Tibial nerve (tissue), 4 donors: ENCODE data around the gene HRAS.

ENCODE experiments used
- CTCF ChIP-seq, 5 experiments: fragments of 200-600 bp in 3 of 5; fragments of 450-650 bp in 2 of 5; sonication (generic) in 3 of 5; IDR thresholded peaks; one replicate each; pipeline ENCODE4 v1.5.1; 2016 to 2019; ENCODE audit warnings: antibody characterized with exemption in 5 of 5, mild to moderate bottlenecking in 3 of 5, moderate library complexity in 2 of 5
- EP300 ChIP-seq, 2 donors: sonication (generic); formaldehyde crosslinking; IDR thresholded peaks; one replicate each; pipeline ENCODE4 v1.6.1; 2017; ENCODE audit warnings: antibody characterized with exemption in 2 of 2, mild to moderate bottlenecking in 1 of 2
- POLR2A ChIP-seq, 2 donors: fragments of 450-650 bp; IDR thresholded peaks; one replicate each; pipeline ENCODE4 v1.6.1; 2017; ENCODE audit warnings: antibody characterized with exemption in 2 of 2, mild to moderate bottlenecking in 2 of 2, moderate library complexity in 2 of 2

- no peak for TF ChIP-seq CTCF (IDR thresholded peaks at IDR 0.05)
- no peak for TF ChIP-seq POLR2A (IDR thresholded peaks at IDR 0.05)
- TF ChIP-seq EP300 (IDR thresholded peaks at IDR 0.05) = no peak
Observed at GRCh38 chr11:515131-515530, 20.2 kb downstream of the HRAS start.
